ENCODE measurements around the gene OSBP. TPM values are rescaled to one million over a fixed set of nuclear protein-coding genes. Genes with fewer than 3 reads are reported as not detected.

OSBP gene
- total and polyA plus RNA-seq, 9 of the 15 experiments (the other 6 are each of a cell fraction or from before 2014, with no cell fraction given), result 11.7 to 49.0 (median 28.7) TPM

DNA sequence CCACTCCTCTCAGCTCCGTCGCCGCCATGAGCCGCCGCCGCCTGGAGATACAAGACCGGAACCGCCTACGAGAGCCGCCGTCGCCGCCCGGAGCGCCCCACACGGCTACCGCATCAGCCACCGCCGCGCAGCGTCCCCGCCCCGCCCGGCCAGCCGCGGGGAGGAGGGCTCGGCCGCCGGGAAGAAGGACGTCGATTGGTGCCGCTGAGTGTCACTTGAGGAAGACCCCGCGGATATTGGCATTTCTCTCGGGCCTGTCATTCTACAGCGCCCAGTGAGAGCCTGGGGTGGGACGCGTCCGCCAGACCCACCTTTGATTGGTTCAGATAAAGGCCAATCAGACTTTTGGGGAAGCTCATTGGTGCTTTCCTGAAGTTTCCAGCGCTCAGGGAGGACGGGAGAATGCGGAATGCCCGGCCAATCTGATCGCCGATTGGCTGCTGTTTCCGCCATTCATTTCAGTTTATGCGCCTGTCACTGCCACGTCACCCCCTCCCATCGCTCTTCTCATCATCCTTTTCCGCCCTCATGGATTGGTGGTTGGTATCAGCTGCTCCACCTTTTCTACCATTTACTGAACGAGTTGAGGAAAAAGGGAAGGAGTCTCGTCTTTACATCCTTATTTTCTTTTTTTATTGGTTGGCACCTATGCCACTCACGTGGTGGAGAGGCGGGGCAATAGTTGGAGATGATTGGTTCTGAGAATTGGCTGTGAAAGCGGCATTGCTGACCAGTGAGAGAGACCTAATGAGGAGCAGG, at the start of gene OSBP (continued):
- TF ChIP-seq SMARCE1 (IDR thresholded peaks at IDR 0.05), result peak; percentile 6; the same call in 1 of the 2 replicates
- TF ChIP-seq, protein P1, sequence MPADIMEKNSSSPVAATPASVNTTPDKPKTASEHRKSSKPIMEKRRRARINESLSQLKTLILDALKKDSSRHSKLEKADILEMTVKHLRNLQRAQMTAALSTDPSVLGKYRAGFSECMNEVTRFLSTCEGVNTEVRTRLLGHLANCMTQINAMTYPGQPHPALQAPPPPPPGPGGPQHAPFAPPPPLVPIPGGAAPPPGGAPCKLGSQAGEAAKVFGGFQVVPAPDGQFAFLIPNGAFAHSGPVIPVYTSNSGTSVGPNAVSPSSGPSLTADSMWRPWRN (IDR thresholded peaks at IDR 0.05; ENCODE audit: low read depth), result peak; percentile 17; the same call in 1 of the 2 replicates
- no peak for TF ChIP-seq TFAM (CRISPR knock-in tag; conservative IDR thresholded peaks at IDR 0.05)
- TF ChIP-seq ZFX (CRISPR knock-in tag; IDR thresholded peaks at IDR 0.05), result 0 out of 2 replicates have a peak, but pooled peaks have one; percentile 68
- TF ChIP-seq MIER1 (IDR thresholded peaks at IDR 0.05; ENCODE audit: low read depth), result no peak
- TF ChIP-seq SREBF1 (IDR thresholded peaks at IDR 0.05; ENCODE audit: borderline replicate concordance, low read depth, low read length), result peak; percentile 74; the same call in 1 of the 2 replicates
- TF ChIP-seq IRF2 (CRISPR knock-in tag; IDR thresholded peaks at IDR 0.05), result no peak
- TF ChIP-seq SMARCA5 (IDR thresholded peaks at IDR 0.05), result no peak
- TF ChIP-seq, protein P2, sequence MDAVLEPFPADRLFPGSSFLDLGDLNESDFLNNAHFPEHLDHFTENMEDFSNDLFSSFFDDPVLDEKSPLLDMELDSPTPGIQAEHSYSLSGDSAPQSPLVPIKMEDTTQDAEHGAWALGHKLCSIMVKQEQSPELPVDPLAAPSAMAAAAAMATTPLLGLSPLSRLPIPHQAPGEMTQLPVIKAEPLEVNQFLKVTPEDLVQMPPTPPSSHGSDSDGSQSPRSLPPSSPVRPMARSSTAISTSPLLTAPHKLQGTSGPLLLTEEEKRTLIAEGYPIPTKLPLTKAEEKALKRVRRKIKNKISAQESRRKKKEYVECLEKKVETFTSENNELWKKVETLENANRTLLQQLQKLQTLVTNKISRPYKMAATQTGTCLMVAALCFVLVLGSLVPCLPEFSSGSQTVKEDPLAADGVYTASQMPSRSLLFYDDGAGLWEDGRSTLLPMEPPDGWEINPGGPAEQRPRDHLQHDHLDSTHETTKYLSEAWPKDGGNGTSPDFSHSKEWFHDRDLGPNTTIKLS (IDR thresholded peaks at IDR 0.05; ENCODE audit: borderline replicate concordance, low read depth), result peak; percentile 100
- TF ChIP-seq MEIS2 (IDR thresholded peaks at IDR 0.05; ENCODE audit: partially characterized antibody), result peak; percentile 91
- TF ChIP-seq, protein P3, sequence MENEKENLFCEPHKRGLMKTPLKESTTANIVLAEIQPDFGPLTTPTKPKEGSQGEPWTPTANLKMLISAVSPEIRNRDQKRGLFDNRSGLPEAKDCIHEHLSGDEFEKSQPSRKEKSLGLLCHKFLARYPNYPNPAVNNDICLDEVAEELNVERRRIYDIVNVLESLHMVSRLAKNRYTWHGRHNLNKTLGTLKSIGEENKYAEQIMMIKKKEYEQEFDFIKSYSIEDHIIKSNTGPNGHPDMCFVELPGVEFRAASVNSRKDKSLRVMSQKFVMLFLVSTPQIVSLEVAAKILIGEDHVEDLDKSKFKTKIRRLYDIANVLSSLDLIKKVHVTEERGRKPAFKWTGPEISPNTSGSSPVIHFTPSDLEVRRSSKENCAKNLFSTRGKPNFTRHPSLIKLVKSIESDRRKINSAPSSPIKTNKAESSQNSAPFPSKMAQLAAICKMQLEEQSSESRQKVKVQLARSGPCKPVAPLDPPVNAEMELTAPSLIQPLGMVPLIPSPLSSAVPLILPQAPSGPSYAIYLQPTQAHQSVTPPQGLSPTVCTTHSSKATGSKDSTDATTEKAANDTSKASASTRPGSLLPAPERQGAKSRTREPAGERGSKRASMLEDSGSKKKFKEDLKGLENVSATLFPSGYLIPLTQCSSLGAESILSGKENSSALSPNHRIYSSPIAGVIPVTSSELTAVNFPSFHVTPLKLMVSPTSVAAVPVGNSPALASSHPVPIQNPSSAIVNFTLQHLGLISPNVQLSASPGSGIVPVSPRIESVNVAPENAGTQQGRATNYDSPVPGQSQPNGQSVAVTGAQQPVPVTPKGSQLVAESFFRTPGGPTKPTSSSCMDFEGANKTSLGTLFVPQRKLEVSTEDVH (IDR thresholded peaks at IDR 0.05; ENCODE audit: low read depth, partially characterized antibody), result peak; percentile 67
- TF ChIP-seq ATF1 (CRISPR knock-in tag; IDR thresholded peaks at IDR 0.05), result peak; percentile 70
- peak; percentile 99 for TF ChIP-seq ATF1 (tag; IDR thresholded peaks at IDR 0.05)
- TF ChIP-seq OTX1 (CRISPR knock-in tag; IDR thresholded peaks at IDR 0.05), result no peak
- peak; percentile 70 for TF ChIP-seq JUND (IDR thresholded peaks at IDR 0.05; ENCODE audit: borderline replicate concordance, low read depth, low read length)
- 0 out of 3 replicates have a peak, but pooled peaks have one; percentile 43 for TF ChIP-seq JUND (tag; IDR thresholded peaks at IDR 0.05; ENCODE audit: borderline replicate concordance, low read depth, low read length)
- TF ChIP-seq YBX1 (IDR thresholded peaks at IDR 0.05), result no peak
- TF ChIP-seq FOSL1 (tag; conservative IDR thresholded peaks at IDR 0.05), result peak; percentile 80
- TF ChIP-seq, protein P4, sequence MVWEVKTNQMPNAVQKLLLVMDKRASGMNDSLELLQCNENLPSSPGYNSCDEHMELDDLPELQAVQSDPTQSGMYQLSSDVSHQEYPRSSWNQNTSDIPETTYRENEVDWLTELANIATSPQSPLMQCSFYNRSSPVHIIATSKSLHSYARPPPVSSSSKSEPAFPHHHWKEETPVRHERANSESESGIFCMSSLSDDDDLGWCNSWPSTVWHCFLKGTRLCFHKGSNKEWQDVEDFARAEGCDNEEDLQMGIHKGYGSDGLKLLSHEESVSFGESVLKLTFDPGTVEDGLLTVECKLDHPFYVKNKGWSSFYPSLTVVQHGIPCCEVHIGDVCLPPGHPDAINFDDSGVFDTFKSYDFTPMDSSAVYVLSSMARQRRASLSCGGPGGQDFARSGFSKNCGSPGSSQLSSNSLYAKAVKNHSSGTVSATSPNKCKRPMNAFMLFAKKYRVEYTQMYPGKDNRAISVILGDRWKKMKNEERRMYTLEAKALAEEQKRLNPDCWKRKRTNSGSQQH (CRISPR knock-in tag; IDR thresholded peaks at IDR 0.05), result no peak
- peak; percentile 27; the same call in 1 of the 2 replicates for TF ChIP-seq MAFF (IDR thresholded peaks at IDR 0.05; ENCODE audit: low read length)
- TF ChIP-seq, protein P5, sequence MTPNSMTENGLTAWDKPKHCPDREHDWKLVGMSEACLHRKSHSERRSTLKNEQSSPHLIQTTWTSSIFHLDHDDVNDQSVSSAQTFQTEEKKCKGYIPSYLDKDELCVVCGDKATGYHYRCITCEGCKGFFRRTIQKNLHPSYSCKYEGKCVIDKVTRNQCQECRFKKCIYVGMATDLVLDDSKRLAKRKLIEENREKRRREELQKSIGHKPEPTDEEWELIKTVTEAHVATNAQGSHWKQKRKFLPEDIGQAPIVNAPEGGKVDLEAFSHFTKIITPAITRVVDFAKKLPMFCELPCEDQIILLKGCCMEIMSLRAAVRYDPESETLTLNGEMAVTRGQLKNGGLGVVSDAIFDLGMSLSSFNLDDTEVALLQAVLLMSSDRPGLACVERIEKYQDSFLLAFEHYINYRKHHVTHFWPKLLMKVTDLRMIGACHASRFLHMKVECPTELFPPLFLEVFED (CRISPR knock-in tag; conservative IDR thresholded peaks at IDR 0.05), result no peak
- peak; percentile 99 for TF ChIP-seq RBM25 (IDR thresholded peaks at IDR 0.05; ENCODE audit: low read depth, low read length, severe bottlenecking)

All from K562 (cell line).